ENCODE results near the gene NELL1.

The NELL1 gene

GRCh38 chr11:21520244-21520643, 850.9 kb downstream of the NELL1 start:
- no peak for DNase-seq

- no peak for DNase-seq
Observed at GRCh38 chr11:21529187-21529586, 859.8 kb downstream of the NELL1 start.

GRCh38 chr11:21534288-21534687, 864.9 kb downstream of the NELL1 start:
- DNase-seq = no peak

- DNase-seq = no peak
Observed at GRCh38 chr11:21537980-21538379, 868.6 kb downstream of the NELL1 start.

- DNase-seq = no peak
Observed at GRCh38 chr11:21541187-21541751, 871.9 kb downstream of the NELL1 start.

- no peak for DNase-seq
Observed at GRCh38 chr11:21543901-21544300, 874.5 kb downstream of the NELL1 start.

- no peak for DNase-seq
Observed at GRCh38 chr11:21545699-21546098, 876.3 kb downstream of the NELL1 start.

GRCh38 chr11:21546703-21547102, 877.3 kb downstream of the NELL1 start:
- no peak for DNase-seq

- no peak for DNase-seq
Observed at GRCh38 chr11:21552911-21553310, 883.5 kb downstream of the NELL1 start.

GRCh38 chr11:21553795-21554194, 884.4 kb downstream of the NELL1 start:
- DNase-seq = no peak

GRCh38 chr11:21554284-21554683, 884.9 kb downstream of the NELL1 start:
- DNase-seq = no peak

GRCh38 chr11:21556926-21557325, 887.5 kb downstream of the NELL1 start:
- DNase-seq = no peak

- no peak for DNase-seq
Observed at GRCh38 chr11:21560466-21560975, 891.1 kb downstream of the NELL1 start.

- DNase-seq = no peak
Observed at GRCh38 chr11:21561581-21561980, 892.2 kb downstream of the NELL1 start.

- no peak for DNase-seq
Observed at GRCh38 chr11:21564095-21564494, 894.7 kb downstream of the NELL1 start.

GRCh38 chr11:21564833-21565682, 895.7 kb downstream of the NELL1 start:
- DNase-seq = no peak

GRCh38 chr11:21566521-21567117, 897.2 kb downstream of the NELL1 start:
- DNase-seq = no peak

- no peak for DNase-seq
Observed at GRCh38 chr11:21567645-21568290, 898.4 kb downstream of the NELL1 start.

GRCh38 chr11:21572210-21572609, 902.8 kb downstream of the NELL1 start:
- no peak for DNase-seq

GRCh38 chr11:21582791-21583190, 913.4 kb downstream of the NELL1 start:
- DNase-seq = no peak

- DNase-seq = no peak
Observed at GRCh38 chr11:21588754-21589153, 919.4 kb downstream of the NELL1 start.

- DNase-seq = no peak
Observed at GRCh38 chr11:21602699-21603098, 933.3 kb downstream of the NELL1 start.

GRCh38 chr11:21603886-21604285, 934.5 kb downstream of the NELL1 start:
- DNase-seq = no peak
